PC-3 (cell line): Measurements from ENCODE around the gene POLD4. TPM values are rescaled to one million over a fixed set of nuclear protein-coding genes. Genes with fewer than 3 reads are reported as not detected.
A peak's percentile ranks its signal among the peaks of the same experiment; 100 is the strongest.

Experiments
- ATAC-seq: fragments of 200-7000 bp; cut with Tn5 transposase; 2 replicates; pipeline ENCODE4 v1.9.1; 2020; ENCODE audit warnings: mild to moderate bottlenecking, moderate library complexity
- BruUV-seq: library from RNA; stranded (reverse); fragments of 400-500 nt; replicated peaks from 2 replicates; lab custom pipeline; 2021; lab: Mats Ljungman, UMichigan
- CTCF ChIA-PET: fragments of 300-600 bp; sonication (Branson Sonifier 250); formaldehyde crosslinking; loops from one replicate; lab custom pipeline; 2022; ENCODE audit warnings: antibody characterized with exemption; lab: Charles Lee
- POLR2A ChIA-PET: fragments of 300-600 bp; sonication (Branson Sonifier 250); formaldehyde crosslinking; loops from one replicate; lab custom pipeline; 2022; ENCODE audit warnings: antibody characterized with exemption; ENCODE audit not compliant: unreplicated experiment; lab: Charles Lee
- DNase-seq: peaks from one replicate; pipeline ENCODE4 v3.0.0-alpha.2; 2015
- H2AFZ ChIP-seq: fragments of 300-600 bp; sonication (generic); 2 replicates; pipeline ENCODE4 v1.6.0; 2016; ENCODE audit warnings: antibody characterized with exemption, low read length
- H3F3A ChIP-seq: fragments of 300-600 bp; sonication (generic); one replicate; pipeline ENCODE4 v1.6.0; 2017; ENCODE audit warnings: antibody characterized with exemption, low read length, control low read depth, mild to moderate bottlenecking; ENCODE audit not compliant: unreplicated experiment
- H3K27ac ChIP-seq: fragments of 300-600 bp; sonication (generic); 2 replicates; pipeline ENCODE4 v1.5.1; 2016; ENCODE audit warnings: mild to moderate bottlenecking, low read length
- H3K27me3 ChIP-seq: fragments of 300-600 bp; sonication (generic); 2 replicates; pipeline ENCODE4 v1.6.1; 2016; ENCODE audit warnings: low read length, mixed read lengths
- H3K36me3 ChIP-seq: fragments of 300-600 bp; sonication (generic); 2 replicates; pipeline ENCODE4 v1.6.1; 2016; ENCODE audit warnings: low read depth, mixed run types, low read length, mixed read lengths
- H3K4me1 ChIP-seq: fragments of 300-600 bp; sonication (generic); 2 replicates; pipeline ENCODE4 v1.5.1; 2016; ENCODE audit warnings: low read length; ENCODE audit not compliant: insufficient read depth
- H3K4me2 ChIP-seq: fragments of 300-600 bp; sonication (generic); 2 replicates; pipeline ENCODE4 v1.6.0; 2016; ENCODE audit warnings: low read length
- H3K4me3 ChIP-seq: fragments of 300-600 bp; sonication (generic); 2 replicates; pipeline ENCODE4 v1.5.1; 2016; ENCODE audit warnings: mild to moderate bottlenecking, low read length, mixed read lengths
- H3K79me2 ChIP-seq: fragments of 300-600 bp; sonication (generic); 2 replicates; pipeline ENCODE4 v1.6.1; 2017; ENCODE audit warnings: low read length, mixed read lengths
- H3K9ac ChIP-seq: fragments of 300-600 bp; sonication (generic); 2 replicates; pipeline ENCODE4 v1.6.0; 2016; ENCODE audit warnings: mild to moderate bottlenecking, low read length
- H3K9me2 ChIP-seq: fragments of 300-600 bp; sonication (generic); replicated peaks from 2 replicates; pipeline ENCODE4 v1.6.1; 2016; ENCODE audit warnings: mixed run types, low read length, mixed read lengths
- H3K9me3 ChIP-seq: fragments of 300-600 bp; sonication (generic); 2 replicates; pipeline ENCODE4 v1.6.1; 2016; ENCODE audit warnings: low read length, mixed read lengths
- H4K20me1 ChIP-seq: fragments of 300-600 bp; sonication (generic); 2 replicates; pipeline ENCODE4 v1.6.1; 2016; ENCODE audit warnings: low read length, mixed read lengths
- EZH2 ChIP-seq: fragments of 300-600 bp; sonication (generic); IDR thresholded peaks from one replicate; pipeline ENCODE4 v1.6.1; 2017; ENCODE audit warnings: antibody characterized with exemption, mild to moderate bottlenecking, low read length; ENCODE audit not compliant: unreplicated experiment
- EZH2phosphoT487 ChIP-seq: fragments of 300-600 bp; sonication (generic); IDR thresholded peaks from 2 replicates; pipeline ENCODE4 v1.6.1; 2018; ENCODE audit warnings: mild to moderate bottlenecking, antibody characterized with exemption, low read length, borderline replicate concordance
- intact Hi-C: fragments of 100-400 bp; cut with micrococcal nuclease; formaldehyde crosslinking; loops from 2 replicates; pipeline ENCODE4 v1.9.0; 2023
- total RNA-seq: library from RNA; depleted of rRNA; stranded (reverse); fragments of >200 nt; gene quantifications from 2 replicates; pipeline ENCODE4 v1.2.3, GENCODE V29; 2014
- TF ChIP-seq, protein P1 (sequence below): fragments of 300-600 bp; sonication (generic); conservative IDR thresholded peaks from 2 replicates; pipeline ENCODE4 v1.5.1; 2017; ENCODE audit warnings: antibody characterized with exemption, low read depth, mild to moderate bottlenecking, low read length

POLD4 gene
- total RNA-seq, 1 experiment from 2014 or later: 81.5 TPM

DNA sequence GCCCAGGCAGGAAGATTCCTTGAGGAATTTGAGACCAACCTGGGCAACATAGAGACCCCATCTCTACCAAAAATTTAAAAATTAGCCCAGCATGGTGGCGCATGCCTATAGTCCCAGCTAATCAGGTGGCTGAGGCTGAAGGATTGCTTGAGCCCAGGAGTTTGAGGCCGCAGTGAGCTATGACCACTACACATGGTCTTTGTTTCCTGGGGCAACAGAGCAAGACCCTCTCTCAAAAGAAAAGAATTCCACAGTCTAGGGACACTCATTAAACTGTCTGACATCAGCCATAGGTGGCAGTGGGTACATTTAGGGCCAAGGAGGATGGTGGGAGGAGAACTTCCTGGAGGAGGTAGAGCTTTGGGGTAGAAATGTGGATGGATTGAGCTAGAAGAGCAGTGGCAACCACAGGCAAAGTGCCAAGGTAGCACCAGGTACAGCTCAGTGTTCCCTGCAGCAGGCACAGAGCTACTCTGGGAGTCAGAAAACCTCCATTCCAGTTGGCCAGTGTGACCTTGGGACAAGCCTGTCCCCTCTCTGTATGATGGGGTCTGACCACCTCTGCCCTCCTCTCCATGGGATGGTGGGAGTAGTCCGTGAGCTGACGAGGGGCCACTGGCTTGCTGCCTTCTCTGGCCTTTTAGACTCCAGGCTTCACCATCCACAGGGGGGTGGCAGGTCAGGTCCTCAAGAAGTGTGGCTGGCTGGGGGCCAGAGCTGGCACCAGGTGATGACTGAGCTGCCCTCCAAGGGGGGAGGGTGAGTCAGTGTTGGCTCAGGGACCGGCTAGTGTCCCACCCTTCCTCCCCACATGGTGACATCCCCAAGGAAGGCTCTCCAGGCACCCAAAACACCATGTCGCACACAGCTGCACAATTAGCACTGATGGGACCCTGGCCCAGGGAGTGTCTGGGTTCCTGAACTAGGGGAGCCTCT is 23.8 kb upstream of the POLD4 start:
- ATAC-seq (no peak; the same call in 1 of the 2 replicates), DNase-seq (peak; percentile 82)
- peak overlapping the region; percentile 100 for H3K27ac ChIP-seq
- intact Hi-C loops: no loop called here
- H3K9me2 ChIP-seq: no peaks in the 10 kb centered on the region
- peak overlapping the region; percentile 29; the same call in 1 of the 2 replicates for H3K9ac ChIP-seq
- ChIA-PET POLR2A (interaction anchor here (0.6 kb wide), 2 partner anchors 11 to 24 kb away, joined by 4 to 18 read pairs; no protein-coding TSS in a partner anchor), CTCF (interaction anchor here (0.6 to 2.2 kb wide), 3 partner anchors 20 to 1403 kb away, joined by 3 to 16 read pairs (median 11); no protein-coding TSS in a partner anchor)
- H3K4me1 ChIP-seq: peaks cover 74% of the 10 kb centered on the region
- no peaks in the 10 kb centered on the region for H3K9me3 ChIP-seq
- no TSS peak for BruUV-seq
- H2AFZ ChIP-seq: no peak overlapping the region
- peak overlapping the region; percentile 65 for H3K4me2 ChIP-seq
- no peaks in the 10 kb centered on the region for H3K36me3 ChIP-seq
- peaks cover 25% of the 10 kb centered on the region for H3K79me2 ChIP-seq
- no peaks in the 10 kb centered on the region for H3K27me3 ChIP-seq
- peak overlapping the region; percentile 16; the same call in 1 of the 2 replicates for H3K4me3 ChIP-seq
- peaks cover 8% of the 10 kb centered on the region for H3F3A ChIP-seq
- TF ChIP-seq EZH2phosphoT487 (no peak), EZH2 (no peak)
- TF ChIP-seq, protein P1, sequence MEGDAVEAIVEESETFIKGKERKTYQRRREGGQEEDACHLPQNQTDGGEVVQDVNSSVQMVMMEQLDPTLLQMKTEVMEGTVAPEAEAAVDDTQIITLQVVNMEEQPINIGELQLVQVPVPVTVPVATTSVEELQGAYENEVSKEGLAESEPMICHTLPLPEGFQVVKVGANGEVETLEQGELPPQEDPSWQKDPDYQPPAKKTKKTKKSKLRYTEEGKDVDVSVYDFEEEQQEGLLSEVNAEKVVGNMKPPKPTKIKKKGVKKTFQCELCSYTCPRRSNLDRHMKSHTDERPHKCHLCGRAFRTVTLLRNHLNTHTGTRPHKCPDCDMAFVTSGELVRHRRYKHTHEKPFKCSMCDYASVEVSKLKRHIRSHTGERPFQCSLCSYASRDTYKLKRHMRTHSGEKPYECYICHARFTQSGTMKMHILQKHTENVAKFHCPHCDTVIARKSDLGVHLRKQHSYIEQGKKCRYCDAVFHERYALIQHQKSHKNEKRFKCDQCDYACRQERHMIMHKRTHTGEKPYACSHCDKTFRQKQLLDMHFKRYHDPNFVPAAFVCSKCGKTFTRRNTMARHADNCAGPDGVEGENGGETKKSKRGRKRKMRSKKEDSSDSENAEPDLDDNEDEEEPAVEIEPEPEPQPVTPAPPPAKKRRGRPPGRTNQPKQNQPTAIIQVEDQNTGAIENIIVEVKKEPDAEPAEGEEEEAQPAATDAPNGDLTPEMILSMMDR: no peak
- H4K20me1 ChIP-seq: peaks cover under 1% of the 10 kb centered on the region

DNA sequence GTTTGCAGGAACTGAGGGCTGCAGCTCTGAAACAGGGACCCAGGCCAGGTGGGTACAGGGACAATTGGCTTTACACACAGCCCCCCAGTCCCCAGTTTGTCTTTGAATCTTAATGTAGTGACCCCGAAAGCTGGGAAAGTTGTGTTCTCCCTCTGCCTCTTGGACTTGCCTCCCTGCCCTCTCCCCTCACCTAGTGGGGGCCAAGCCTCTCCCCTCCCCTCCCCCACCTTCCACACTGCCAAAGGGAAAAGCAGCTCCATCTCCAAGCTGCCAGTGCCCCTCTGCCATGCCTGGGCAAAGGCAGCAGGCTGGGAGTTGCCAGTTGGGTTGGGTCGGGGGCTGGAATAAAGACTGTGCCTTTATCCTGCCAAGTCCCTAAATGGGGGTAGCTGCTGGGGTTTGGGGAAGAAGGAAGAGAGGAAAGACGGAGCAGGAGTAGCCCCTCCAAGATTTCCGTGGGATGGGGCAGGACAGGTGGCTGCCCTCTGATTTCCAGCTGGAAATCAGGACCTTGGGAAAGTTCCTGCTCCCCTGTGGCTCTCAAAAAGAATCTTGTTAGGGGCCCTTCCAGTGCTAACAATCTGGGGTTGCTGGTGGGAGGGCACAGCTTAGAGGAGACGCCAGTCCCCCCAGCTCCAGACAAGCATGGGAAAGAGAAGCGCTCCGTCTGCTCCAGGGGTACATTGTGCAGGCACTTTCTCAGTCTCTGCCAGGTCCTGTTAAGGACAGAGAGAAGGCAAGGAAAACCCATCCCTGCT is 22.9 kb upstream of the POLD4 start:
- intact Hi-C loops: no loop called here
- Histone ChIP-seq H3K9me3 (no peaks in the 10 kb centered on the region), H3K9ac (peak overlapping the region; percentile 57), H2AFZ (no peak overlapping the region), H3K4me1 (peaks cover 78% of the 10 kb centered on the region), H3K36me3 (peaks cover 4% of the 10 kb centered on the region; the same call in 1 of the 2 replicates), H3K4me3 (peak overlapping the region; percentile 31; the same call in 1 of the 2 replicates), H3K79me2 (peaks cover 34% of the 10 kb centered on the region), H3K27ac (peak overlapping the region; percentile 100), H3K9me2 (no peaks in the 10 kb centered on the region), H3F3A (peaks cover 8% of the 10 kb centered on the region), H3K4me2 (peak overlapping the region; percentile 96), H3K27me3 (no peaks in the 10 kb centered on the region), H4K20me1 (peaks cover 10% of the 10 kb centered on the region)
- CTCF ChIA-PET: interaction anchor here (0.6 to 2.2 kb wide), 2 partner anchors 19 to 30 kb away, joined by 3 to 11 read pairs; no protein-coding TSS in a partner anchor
- TF ChIP-seq EZH2phosphoT487: no peak
- TF ChIP-seq, protein P1: no peak
- TF ChIP-seq EZH2: no peak
- ATAC-seq: no peak
- DNase-seq: no peak
- no TSS peak for BruUV-seq
- POLR2A ChIA-PET: interaction anchor here (0.6 kb wide), 1 partner anchor 29 kb away, joined by 3 read pairs; no protein-coding TSS in a partner anchor
